ENCODE data around the gene BCAS3.
"Not testable (repeated sequence)": the region's sequence is repeated elsewhere in the genome, so short reads cannot be mapped to it uniquely, and the experiment has no call there.

BCAS3 gene

GRCh38 chr17:61353615-61354014, 676.0 kb downstream of the BCAS3 start:
- no peak for DNase-seq

GRCh38 chr17:61354895-61355874, 677.5 kb downstream of the BCAS3 start:
- no peak for DNase-seq

GRCh38 chr17:61357061-61357460, 679.4 kb downstream of the BCAS3 start:
- not testable (repeated sequence) for DNase-seq

- DNase-seq, result not testable (repeated sequence)
Measured at GRCh38 chr17:61359513-61359912, 681.9 kb downstream of the BCAS3 start.

- DNase-seq, result no peak
Measured at GRCh38 chr17:61360318-61360943, 682.8 kb downstream of the BCAS3 start.

- no peak for DNase-seq
Measured at GRCh38 chr17:61361084-61361483, 683.4 kb downstream of the BCAS3 start.

GRCh38 chr17:61362396-61362795, 684.7 kb downstream of the BCAS3 start:
- peak; percentile 2 to 63 (median 36) for DNase-seq

GRCh38 chr17:61362852-61363600, 685.4 kb downstream of the BCAS3 start:
- no peak for DNase-seq

- DNase-seq, result no peak
Measured at GRCh38 chr17:61363601-61364462, 686.2 kb downstream of the BCAS3 start.

- no peak for DNase-seq
Measured at GRCh38 chr17:61364463-61364846, 686.8 kb downstream of the BCAS3 start.

GRCh38 chr17:61366076-61366714, 688.5 kb downstream of the BCAS3 start:
- peak in 1 of 3 experiments; percentile 65 for DNase-seq

GRCh38 chr17:61366715-61367413, 689.2 kb downstream of the BCAS3 start:
- peak; percentile 69 to 91 (median 74) for DNase-seq

- no peak for DNase-seq
Measured at GRCh38 chr17:61368049-61368831, 690.6 kb downstream of the BCAS3 start.

GRCh38 chr17:61368832-61369450, 691.3 kb downstream of the BCAS3 start:
- DNase-seq, result no peak

GRCh38 chr17:61369751-61370150, 692.1 kb downstream of the BCAS3 start:
- DNase-seq, result no peak

GRCh38 chr17:61371179-61371578, 693.5 kb downstream of the BCAS3 start:
- DNase-seq, result no peak

GRCh38 chr17:61371606-61372005, 694.0 kb downstream of the BCAS3 start:
- DNase-seq, result no peak

- no peak for DNase-seq
Measured at GRCh38 chr17:61372436-61372835, 694.8 kb downstream of the BCAS3 start.

GRCh38 chr17:61376931-61377838, 699.5 kb downstream of the BCAS3 start:
- DNase-seq, result no peak

Measured in NCI-H1417 (cell line).